Measurements from ENCODE around the gene UBA7.
"Not testable (repeated sequence)": the region's sequence is repeated elsewhere in the genome, so short reads cannot be mapped to it uniquely, and the experiment has no call there.

The UBA7 gene

GRCh38 chr3:49804141-49805041 is 9.4 kb downstream of the UBA7 start:
- no peak for DNase-seq

DNA sequence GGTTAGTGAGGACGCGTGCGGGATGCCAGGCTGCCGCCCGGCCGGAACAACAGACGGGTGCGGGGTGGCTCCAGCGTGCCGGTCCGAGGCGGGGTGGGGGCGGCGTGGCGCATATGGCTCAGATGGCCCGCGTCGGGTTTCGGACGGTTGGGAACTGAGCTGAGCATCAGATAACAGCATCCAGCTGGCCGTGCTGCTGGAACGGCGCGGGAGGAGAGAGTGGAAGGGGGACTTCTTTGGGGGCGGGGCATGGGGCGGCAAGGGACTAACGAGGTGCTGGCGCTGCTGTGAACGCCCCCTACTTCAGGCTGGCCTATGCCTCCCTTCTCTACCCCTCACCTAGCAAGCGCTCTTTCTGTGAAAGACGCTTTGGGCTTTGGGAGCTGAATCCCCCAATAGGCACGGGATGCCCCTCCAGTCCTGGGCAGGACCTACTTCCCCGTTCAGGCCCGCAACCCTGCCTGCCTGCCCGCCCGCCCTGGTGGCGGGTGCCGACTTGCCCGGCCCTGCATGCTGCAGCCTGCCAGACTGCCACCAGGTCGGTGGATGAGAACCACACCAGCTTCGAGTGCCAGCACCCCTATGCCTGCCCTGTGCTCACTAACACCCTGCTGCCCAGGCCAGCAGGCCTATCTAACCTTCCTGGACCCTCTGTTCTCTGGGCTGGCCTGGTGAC is 10.2 kb downstream of the UBA7 start:
- DNase-seq = peak; percentile 57

DNA sequence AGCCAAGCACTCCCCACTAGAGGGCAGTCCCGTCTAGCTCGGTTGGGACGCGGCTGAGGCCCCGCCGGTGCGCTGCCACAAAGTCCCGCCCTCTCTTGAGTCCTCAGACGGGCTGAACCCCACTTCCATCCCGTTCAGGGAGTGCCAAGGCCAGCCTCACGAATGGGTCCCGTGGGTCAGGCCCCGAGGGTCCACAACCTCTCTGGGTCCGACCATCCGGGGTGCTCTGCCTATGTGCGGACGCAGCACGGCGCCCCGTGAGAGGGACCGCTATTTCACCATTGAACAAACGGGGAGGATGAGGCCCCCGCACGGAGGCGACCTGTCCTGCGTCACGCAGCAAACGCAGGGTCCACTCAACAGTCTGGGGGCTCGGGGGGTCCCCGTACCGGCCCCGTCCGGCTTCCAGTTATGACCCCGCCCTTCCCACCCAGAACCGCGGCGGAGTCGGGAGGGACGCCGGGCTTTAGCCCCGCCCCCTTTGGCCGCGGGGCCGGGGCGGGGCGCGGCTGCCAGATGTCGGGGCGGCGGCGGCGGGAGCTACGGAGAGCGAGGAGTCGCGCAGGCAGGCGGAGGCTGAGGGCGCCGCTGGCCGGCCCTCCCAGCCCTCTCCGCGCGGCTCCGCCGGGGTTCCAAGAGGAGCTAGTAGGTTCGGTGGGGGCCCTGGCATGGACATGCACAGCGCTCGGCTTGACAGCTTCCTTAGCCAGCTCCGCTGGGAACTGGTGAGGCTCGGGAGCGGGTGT is 10.9 kb downstream of the UBA7 start, which contains the start of gene INKA1:
TSS of gene INKA1 (plus strand) at position 543 of the 746 bp plus-strand sequence. CDS start at position 675, 132 bp downstream.
- peak; percentile 82 for DNase-seq

DNA sequence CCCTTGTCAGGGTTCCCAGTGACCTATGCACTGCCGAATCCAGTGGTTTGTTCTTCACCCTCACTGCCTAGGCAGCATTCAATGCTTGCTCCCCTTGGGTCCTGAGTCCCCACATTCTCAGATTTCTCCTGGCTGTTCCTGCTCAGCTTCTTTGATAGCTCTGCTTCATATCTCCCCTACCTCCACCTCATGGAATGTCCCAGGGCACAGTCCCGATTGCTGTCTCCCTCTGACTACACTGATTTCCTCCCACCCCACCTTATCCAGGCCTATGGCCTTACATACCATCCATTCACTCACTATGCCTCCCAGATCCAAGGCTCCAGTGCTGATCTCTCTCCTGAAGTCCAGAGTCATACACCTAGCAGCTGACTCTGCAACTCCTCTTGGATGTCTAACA is 12.6 kb downstream of the UBA7 start:
- no peak for DNase-seq

DNA sequence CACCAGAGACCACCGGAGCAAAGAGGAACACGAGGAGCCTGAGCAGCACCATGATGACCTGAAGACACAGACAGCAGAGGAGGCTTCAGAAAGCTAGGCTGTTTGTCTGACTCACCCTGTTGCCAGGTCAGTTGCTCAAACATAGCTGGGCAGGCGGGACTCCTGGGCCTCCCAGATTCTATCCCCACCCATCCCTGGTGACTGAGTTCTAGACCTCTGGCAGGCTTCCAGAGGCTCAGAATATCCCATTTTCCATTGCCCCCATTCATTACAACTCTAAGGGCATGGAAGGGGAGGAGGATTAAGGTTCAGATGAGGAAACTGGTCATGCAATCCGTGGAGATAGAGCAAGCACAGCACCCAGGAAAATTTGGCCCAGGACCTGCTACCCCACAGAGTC is 14.0 kb downstream of the UBA7 start, which contains the start of gene CDHR4:
TSS of gene CDHR4 (minus strand) at position 113 of the 400 bp plus-strand sequence. CDS start at position 52, 61 bp downstream.
- no peak for DNase-seq

DNA sequence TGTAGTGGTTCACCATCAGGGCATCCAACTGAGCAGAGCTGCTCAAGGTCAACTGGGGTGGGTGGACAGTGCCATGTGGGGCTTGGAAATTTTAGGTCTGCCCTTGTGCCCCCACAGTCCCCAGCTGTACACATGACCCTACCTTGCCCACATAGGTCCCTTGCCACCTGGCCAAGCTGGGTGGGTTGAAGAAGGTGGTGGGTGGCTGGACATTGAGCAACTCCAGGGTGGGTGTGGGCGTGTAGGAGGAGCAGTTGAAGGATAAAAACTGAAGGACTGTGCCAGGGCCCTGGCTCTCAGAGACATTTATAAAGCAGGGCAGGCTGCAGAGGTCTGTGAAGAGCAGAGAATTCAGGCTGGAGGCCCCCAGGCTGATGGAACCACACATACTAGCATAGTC is 14.6 kb downstream of the UBA7 start:
- DNase-seq = no peak

- DNase-seq = no peak
Measured at GRCh38 chr3:49794926-49795905, 18.5 kb downstream of the UBA7 start.

DNA sequence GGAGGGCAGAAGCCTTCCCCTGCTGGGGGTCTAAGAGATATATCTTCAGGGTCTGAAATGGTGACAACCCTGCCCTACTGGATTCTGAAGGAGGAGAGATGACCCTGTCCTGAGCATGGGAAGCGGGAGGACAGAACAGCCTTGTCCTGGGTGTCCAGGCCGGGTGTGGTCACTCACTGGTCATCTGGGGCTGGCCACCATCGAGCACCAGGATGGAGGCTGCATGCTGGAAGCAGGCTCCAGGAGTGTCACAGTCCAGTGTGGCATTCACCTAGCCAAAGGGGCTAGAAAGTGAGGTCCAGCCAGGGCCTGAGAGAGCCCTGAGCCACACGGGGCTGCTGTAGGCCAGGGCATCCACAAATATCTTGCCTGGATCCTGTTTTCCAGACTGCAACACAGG is 19.3 kb downstream of the UBA7 start:
- DNase-seq = no peak

DNA sequence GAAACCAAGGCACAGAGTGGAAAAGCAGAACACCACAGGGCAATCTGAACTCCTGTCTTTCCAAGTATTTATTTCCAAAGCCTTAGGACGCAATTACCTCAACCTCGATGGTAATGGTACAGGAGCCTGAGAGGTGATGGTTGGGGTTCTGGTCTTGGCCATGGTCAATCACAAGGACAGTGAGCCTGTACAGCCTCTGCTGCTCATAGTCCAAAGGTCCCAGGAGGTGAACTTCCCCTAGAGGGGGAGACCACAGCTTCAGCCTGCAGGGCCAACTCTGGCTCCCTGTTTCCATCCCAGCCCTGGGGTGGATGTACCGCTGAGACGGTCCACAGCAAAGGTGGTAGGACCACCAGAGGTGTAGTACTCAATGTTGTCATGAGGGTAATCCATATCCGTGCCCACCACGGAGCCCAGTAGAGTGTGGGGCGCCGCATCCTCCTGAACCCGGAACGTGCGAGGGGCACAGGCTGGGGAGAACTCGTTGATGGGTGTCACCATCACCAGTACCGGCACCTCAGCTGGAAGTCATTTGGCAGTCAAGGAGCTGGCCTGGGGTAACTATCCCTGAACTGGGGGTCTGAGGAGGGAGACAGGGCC is 20.2 kb downstream of the UBA7 start:
- DNase-seq = no peak

DNA sequence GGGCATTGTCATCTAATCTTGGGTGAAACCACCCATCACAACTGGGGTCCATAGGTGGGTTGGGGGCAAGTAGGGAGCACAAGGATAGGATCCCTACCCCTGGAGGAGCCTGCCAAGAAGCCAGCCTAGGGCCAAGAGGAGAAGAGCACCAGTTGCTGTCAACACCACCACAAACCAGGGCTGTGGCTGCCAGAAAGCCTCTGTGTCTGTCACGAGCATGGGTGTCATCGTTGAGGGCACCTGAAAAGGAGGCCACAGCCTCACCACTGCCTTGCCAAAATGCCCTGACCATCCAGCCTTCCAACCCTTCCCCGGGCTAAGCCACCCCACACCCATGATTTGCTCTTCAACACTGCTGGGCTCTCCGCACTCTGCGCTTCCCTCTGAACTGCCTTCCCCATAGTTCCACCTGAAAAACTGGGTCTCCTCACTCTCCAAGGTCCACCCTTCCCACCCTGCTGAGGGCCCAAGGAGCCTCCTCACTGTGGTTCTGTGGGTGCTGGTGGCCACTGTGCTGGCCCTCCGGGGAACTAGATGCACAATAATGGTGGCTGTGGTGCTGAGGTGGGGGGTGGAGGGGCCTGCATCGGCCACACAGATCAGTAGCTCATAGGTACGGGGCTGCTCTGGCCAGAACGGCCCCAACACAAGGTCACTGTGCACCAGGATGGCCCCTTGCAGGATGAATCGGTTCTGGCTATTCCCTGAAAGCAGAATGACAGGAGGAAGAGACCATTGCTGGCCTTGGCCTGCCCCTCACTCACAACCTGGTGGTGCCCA is 21.2 kb downstream of the UBA7 start:
- DNase-seq = no peak

- DNase-seq = no peak
Measured at GRCh38 chr3:49791571-49791970, 22.2 kb downstream of the UBA7 start.

GRCh38 chr3:49790626-49791411 is 22.9 kb downstream of the UBA7 start:
- no peak for DNase-seq

GRCh38 chr3:49788056-49788455 is 25.7 kb downstream of the UBA7 start:
- DNase-seq = no peak

DNA sequence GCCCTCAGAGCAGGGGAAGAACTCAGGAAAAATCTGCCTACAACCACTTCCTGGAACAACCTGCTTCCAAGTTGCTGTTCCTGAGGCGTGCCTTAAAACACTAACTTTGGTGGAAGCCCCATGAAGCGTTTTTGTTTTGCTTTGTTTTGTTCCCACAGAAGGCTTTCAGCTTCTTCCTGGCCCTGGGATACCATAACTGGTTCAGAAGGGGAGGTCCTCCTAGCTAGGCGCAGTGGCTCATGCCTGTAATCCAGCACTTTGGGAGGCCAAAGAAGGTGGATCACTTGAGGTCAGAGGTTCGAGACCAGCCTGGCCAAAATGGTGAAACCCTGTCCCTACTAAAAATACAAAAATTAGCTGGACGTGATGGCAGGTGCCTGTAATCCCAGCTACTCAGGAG is 26.2 kb downstream of the UBA7 start:
- DNase-seq = no peak

DNA sequence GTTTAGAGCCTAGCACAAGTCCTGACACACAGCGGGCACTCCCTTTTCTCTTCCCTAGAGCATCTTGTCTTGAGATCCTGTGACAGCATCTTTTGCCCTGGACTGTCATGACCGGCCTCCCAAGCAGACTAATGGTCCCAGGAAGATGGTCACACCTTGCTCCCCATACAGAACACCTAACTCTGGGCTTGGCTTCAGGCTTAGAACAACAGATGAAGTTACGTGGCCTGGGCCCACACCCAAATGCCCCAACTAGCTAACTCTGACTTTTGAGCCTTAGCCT is 26.6 kb downstream of the UBA7 start:
- DNase-seq = no peak

GRCh38 chr3:49786357-49787181 is 27.2 kb downstream of the UBA7 start, which contains the start of gene IP6K1:
IP6K1 (minus strand) TSS chr3:49786542; CDS start chr3:49748040, 38,502 bp downstream.
- peak; percentile 99 for DNase-seq

- DNase-seq = peak; percentile 72
Measured at GRCh38 chr3:49785565-49786356, 28.0 kb downstream of the UBA7 start.

DNA sequence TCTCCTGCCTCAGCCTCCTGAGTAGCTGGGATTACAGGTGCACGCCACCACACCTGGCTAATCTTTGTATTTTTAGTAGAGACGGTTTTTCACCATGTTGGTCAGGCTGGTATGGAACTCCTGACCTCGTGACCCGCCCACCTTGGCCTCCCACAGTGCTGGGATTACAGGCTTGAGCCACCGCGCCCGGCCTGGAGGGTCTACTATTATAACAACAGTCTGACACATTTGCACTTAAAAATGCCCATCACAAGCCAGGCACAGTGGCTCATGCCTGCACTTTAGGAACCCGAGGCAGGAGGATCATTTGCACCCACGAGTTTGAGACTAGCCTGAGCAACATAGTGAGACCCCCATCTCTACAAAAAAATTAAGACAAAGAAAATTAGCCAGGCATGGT is 31.5 kb downstream of the UBA7 start:
- not testable (repeated sequence) for DNase-seq

Measured in KG1 (cell line).